ENCODE measurements around the gene MCAM. TPM values are rescaled to one million over a fixed set of nuclear protein-coding genes. Genes with fewer than 3 reads are reported as not detected.

MCAM gene
- total and polyA plus RNA-seq, 2 donors (not counting 3 experiments of a cell fraction or from before 2014, with no cell fraction given) = 1,027 to 2,543 TPM

- intact Hi-C loops (cut with micrococcal nuclease) (no loop called here), dilution Hi-C loops (cut with MboI; ENCODE audit: extremely low pct_ligation_motif_present, low sequenced_read_pairs) (no loop called here)
- ChIA-PET CTCF (interaction anchor here (0.7 to 1.1 kb wide), 3 partner anchors 12 to 89 kb away, joined by 3 to 4 read pairs (median 4); partner anchors contain the start of gene CBL), POLR2A (no interaction called here)
- no peak for DNase-seq (ENCODE audit: low read depth, low spot score)
- H3K4me3 ChIP-seq (replicated peaks in 1 of 3; ENCODE audit: insufficient read depth in 1 of 3, low read depth in 1 of 3, low read length in 3 of 3) = no peak overlapping the region
- no peaks in the 10 kb centered on the region for H3K9me1 ChIP-seq (replicated peaks; ENCODE audit: control insufficient read depth, extremely low read depth, insufficient read depth, low read length)
- H3K27me3 ChIP-seq (ENCODE audit: control insufficient read depth in 2 of 2, insufficient read depth in 2 of 2, low read length in 2 of 2) = no peaks in the 10 kb centered on the region
- H2AFZ ChIP-seq (ENCODE audit: low read depth, low read length) = no peak overlapping the region
- no TSS peak for BruUV-seq (replicated peaks)
- peaks cover 18 to 20% of the 10 kb centered on the region in 2 experiments for H3K36me3 ChIP-seq (ENCODE audit: control insufficient read depth in 2 of 2, extremely low read depth in 1 of 2, insufficient read depth in 2 of 2, low read length in 2 of 2)
- H3K79me2 ChIP-seq (ENCODE audit: control insufficient read depth, insufficient read depth, low read length) = no peaks in the 10 kb centered on the region
- no peaks in the 10 kb centered on the region for H4K20me1 ChIP-seq (replicated peaks; ENCODE audit: control insufficient read depth, extremely low read depth, insufficient read depth, low read length)
- FAIRE-seq = no peak
- H3K4me2 ChIP-seq (ENCODE audit: insufficient read depth, low read length) = no peak overlapping the region
- H3K9ac ChIP-seq (replicated peaks; ENCODE audit: extremely low read depth, insufficient read depth, low read length) = no peak overlapping the region
- H3K27ac ChIP-seq (ENCODE audit: insufficient read depth, low read depth, low read length) = no peak overlapping the region
- no peaks in the 10 kb centered on the region for H3K9me3 ChIP-seq (replicated peaks; ENCODE audit: control insufficient read depth, insufficient read depth, low read length)
- no peaks in the 10 kb centered on the region for H3K4me1 ChIP-seq (ENCODE audit: control insufficient read depth, extremely low read depth, insufficient read depth, low read length)
- TF ChIP-seq POLR2AphosphoS5 (IDR thresholded peaks at IDR 0.05; ENCODE audit: insufficient read depth, low read depth, low read length) (no peak), FOS (IDR thresholded peaks at IDR 0.05; ENCODE audit: borderline replicate concordance, insufficient read depth, low read length) (no peak), MAX (IDR thresholded peaks at IDR 0.05; ENCODE audit: insufficient read depth, insufficient read length) (no peak), MYC (IDR thresholded peaks at IDR 0.05; ENCODE audit: low read depth, low read length) (no peak), JUN (IDR thresholded peaks at IDR 0.05; ENCODE audit: borderline replicate concordance, insufficient read depth, insufficient read length, low read depth) (no peak)
- TF ChIP-seq, protein P1, sequence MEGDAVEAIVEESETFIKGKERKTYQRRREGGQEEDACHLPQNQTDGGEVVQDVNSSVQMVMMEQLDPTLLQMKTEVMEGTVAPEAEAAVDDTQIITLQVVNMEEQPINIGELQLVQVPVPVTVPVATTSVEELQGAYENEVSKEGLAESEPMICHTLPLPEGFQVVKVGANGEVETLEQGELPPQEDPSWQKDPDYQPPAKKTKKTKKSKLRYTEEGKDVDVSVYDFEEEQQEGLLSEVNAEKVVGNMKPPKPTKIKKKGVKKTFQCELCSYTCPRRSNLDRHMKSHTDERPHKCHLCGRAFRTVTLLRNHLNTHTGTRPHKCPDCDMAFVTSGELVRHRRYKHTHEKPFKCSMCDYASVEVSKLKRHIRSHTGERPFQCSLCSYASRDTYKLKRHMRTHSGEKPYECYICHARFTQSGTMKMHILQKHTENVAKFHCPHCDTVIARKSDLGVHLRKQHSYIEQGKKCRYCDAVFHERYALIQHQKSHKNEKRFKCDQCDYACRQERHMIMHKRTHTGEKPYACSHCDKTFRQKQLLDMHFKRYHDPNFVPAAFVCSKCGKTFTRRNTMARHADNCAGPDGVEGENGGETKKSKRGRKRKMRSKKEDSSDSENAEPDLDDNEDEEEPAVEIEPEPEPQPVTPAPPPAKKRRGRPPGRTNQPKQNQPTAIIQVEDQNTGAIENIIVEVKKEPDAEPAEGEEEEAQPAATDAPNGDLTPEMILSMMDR (IDR thresholded peaks at IDR 0.05; ENCODE audit: extremely low read depth in 1 of 2, insufficient read depth in 1 of 2, low read depth in 1 of 2, low read length in 2 of 2) = no peak
Measured at GRCh38 chr11:119295178-119295577, 21.8 kb downstream of the MCAM start.

All from endothelial cell of umbilical vein (primary cell).